ENCODE data around the gene TMEM92.

DNA sequence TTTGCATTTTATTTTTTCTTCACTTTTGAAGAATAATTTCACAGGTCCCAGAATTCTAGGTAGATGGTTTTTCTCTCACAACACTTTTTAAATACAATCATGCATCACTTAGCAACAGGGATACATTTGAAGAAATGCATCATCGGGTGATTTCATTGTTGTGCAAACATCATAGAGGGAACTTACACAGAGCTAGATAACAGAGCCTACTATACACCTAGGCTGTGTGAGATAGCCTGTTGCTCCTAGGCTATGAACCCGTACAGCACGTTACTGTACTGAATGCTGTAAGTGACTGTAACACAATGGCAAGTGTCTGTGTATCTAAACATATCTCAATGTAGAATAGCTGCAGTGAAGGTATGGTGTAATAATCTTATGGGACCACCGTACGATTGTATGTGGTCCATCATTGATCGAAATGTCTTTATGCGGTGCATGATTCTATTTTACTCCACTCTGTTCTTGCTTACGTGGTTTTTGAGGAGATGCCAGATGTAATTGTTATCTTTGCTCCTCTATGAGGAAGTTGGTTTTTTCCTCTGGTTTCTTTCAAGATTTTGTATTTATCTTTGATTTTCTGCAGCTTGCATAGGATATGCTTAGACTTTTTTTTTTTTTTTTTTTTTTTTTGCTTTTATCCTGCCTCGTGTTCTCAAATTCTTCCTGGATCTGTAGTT lies 35.5 kb upstream of the TMEM92 start:
- no peak for TF ChIP-seq MYNN (CRISPR knock-in tag; IDR thresholded peaks at IDR 0.05; ENCODE audit: low read depth)
- TF ChIP-seq ZNF24 (IDR thresholded peaks at IDR 0.05), result no peak
- TF ChIP-seq, protein P1, sequence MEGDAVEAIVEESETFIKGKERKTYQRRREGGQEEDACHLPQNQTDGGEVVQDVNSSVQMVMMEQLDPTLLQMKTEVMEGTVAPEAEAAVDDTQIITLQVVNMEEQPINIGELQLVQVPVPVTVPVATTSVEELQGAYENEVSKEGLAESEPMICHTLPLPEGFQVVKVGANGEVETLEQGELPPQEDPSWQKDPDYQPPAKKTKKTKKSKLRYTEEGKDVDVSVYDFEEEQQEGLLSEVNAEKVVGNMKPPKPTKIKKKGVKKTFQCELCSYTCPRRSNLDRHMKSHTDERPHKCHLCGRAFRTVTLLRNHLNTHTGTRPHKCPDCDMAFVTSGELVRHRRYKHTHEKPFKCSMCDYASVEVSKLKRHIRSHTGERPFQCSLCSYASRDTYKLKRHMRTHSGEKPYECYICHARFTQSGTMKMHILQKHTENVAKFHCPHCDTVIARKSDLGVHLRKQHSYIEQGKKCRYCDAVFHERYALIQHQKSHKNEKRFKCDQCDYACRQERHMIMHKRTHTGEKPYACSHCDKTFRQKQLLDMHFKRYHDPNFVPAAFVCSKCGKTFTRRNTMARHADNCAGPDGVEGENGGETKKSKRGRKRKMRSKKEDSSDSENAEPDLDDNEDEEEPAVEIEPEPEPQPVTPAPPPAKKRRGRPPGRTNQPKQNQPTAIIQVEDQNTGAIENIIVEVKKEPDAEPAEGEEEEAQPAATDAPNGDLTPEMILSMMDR (CRISPR knock-in tag; IDR thresholded peaks at IDR 0.05), result no peak
- no peak for TF ChIP-seq HNF4G (IDR thresholded peaks at IDR 0.05; ENCODE audit: borderline replicate concordance, low read depth, low read length)
- TF ChIP-seq HNF4G (CRISPR knock-in tag; IDR thresholded peaks at IDR 0.05; ENCODE audit: borderline replicate concordance, low read depth), result no peak
- no peak for TF ChIP-seq HCFC1 (IDR thresholded peaks at IDR 0.05; ENCODE audit: low read depth, low read length)
